A673 (cell line): ENCODE measurements around the gene MEGF6. TPM values are rescaled to one million over a fixed set of nuclear protein-coding genes. Genes with fewer than 3 reads are reported as not detected.

Experiments
- BruUV-seq: library from RNA; stranded (reverse); fragments of 400-500 nt; replicated peaks from 2 replicates; lab custom pipeline; 2021; lab: Mats Ljungman, UMichigan
- CTCF ChIA-PET: fragments of 300-600 bp; sonication (Branson Sonifier 250); formaldehyde crosslinking; loops from one replicate; lab custom pipeline; 2022; ENCODE audit warnings: antibody characterized with exemption; lab: Charles Lee
- POLR2A ChIA-PET: fragments of 300-600 bp; sonication (Branson Sonifier 250); formaldehyde crosslinking; loops from one replicate; lab custom pipeline; 2022; ENCODE audit warnings: antibody characterized with exemption; ENCODE audit not compliant: low non-redundant PET; lab: Charles Lee
- DNase-seq: peaks from one replicate; pipeline ENCODE4 v3.0.0-alpha.2; 2015; ENCODE audit warnings: low spot score
- H3K27ac ChIP-seq: fragments of 200-600 bp; sonication (generic); 2 replicates; pipeline ENCODE4 v1.5.1; 2016; ENCODE audit warnings: mixed run types, low read depth, mild to moderate bottlenecking, mixed read lengths, antibody characterized with exemption, low read length; ENCODE audit not compliant: poor library complexity, severe bottlenecking
- H3K27me3 ChIP-seq: fragments of 200-600 bp; sonication (generic); replicated peaks from 2 replicates; pipeline ENCODE4 v1.6.1; 2017; ENCODE audit warnings: mixed run types, low read depth, mild to moderate bottlenecking, mixed read lengths, antibody characterized with exemption, low read length; ENCODE audit not compliant: insufficient read depth, poor library complexity
- H3K36me3 ChIP-seq: fragments of 200-600 bp; sonication (generic); 2 replicates; pipeline ENCODE4 v1.6.1; 2016; ENCODE audit warnings: mixed run types, mild to moderate bottlenecking, mixed read lengths, antibody characterized with exemption, low read length; ENCODE audit not compliant: insufficient read depth, poor library complexity, severe bottlenecking
- H3K4me1 ChIP-seq: fragments of 200-600 bp; sonication (generic); 2 replicates; pipeline ENCODE4 v1.6.1; 2017; ENCODE audit warnings: mixed run types, mild to moderate bottlenecking, mixed read lengths, antibody characterized with exemption, low read length; ENCODE audit not compliant: insufficient read depth, poor library complexity, severe bottlenecking
- H3K4me3 ChIP-seq: fragments of 200-600 bp; sonication (generic); 2 replicates; pipeline ENCODE4 v1.5.1; 2016; ENCODE audit warnings: low read depth, mixed run types, mild to moderate bottlenecking, mixed read lengths, low read length; ENCODE audit not compliant: poor library complexity, severe bottlenecking
- H3K9me3 ChIP-seq: fragments of 200-600 bp; sonication (generic); 2 replicates; pipeline ENCODE4 v1.6.1; 2016; ENCODE audit warnings: mixed run types, low read depth, mild to moderate bottlenecking, mixed read lengths, antibody characterized with exemption, low read length; ENCODE audit not compliant: poor library complexity, severe bottlenecking
- EZH2 ChIP-seq: fragments of 200-600 bp; sonication (generic); IDR thresholded peaks from 2 replicates; pipeline ENCODE4 v1.6.1; 2017; ENCODE audit warnings: borderline replicate concordance, low read depth, mild to moderate bottlenecking, mixed read lengths, antibody characterized with exemption, low read length; ENCODE audit not compliant: poor library complexity, severe bottlenecking
- intact Hi-C: fragments of 100-400 bp; cut with micrococcal nuclease; formaldehyde crosslinking; loops from one replicate; pipeline ENCODE4 v1.10.0; 2022; ENCODE audit not compliant: unreplicated experiment
- total RNA-seq: library from RNA; stranded (reverse); gene quantifications from 2 replicates; pipeline ENCODE4 v1.2.3, GENCODE V29; 2021
- TF ChIP-seq, protein P1 (sequence below): fragments of 300-800, 200-600 bp; sonication (generic); conservative IDR thresholded peaks from 2 replicates; pipeline ENCODE4 v1.5.1; 2017; ENCODE audit warnings: low read depth, mild to moderate bottlenecking, antibody characterized with exemption, low read length, moderate library complexity, mixed read lengths

The MEGF6 gene
- total RNA-seq, 1 experiment from 2014 or later = 2.8 TPM

DNA sequence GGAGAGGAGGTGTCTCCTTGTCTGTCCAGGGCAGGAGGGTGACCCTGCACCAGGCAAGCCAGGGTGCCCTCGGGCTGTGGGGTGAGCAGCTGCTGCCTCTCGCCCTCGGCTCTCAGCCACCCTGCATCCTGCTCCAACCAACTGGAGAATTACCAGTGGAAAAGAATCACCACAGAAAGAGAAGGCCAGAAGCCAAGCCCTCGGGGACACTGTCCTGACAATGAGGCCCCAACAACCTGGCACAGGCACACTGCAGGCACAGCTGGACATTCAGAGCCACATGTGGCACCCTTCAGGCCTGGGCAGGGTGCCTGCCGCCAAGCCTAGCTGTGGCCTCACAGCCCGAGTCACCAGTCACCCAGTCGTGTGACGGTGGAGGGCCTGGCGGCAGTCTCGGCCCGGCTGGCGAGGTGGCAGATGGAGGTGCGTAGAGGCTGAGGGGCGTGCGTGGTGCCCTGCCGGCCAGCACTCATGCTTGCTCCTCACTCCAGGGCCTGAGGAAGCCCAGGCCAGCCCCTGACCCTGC, 12.0 kb downstream of the MEGF6 start:
- H3K4me1 ChIP-seq = no peaks in the 10 kb centered on the region
- no peak overlapping the region for H3K27ac ChIP-seq
- H3K9me3 ChIP-seq = no peaks in the 10 kb centered on the region
- no peak for TF ChIP-seq EZH2
- TF ChIP-seq, protein P1, sequence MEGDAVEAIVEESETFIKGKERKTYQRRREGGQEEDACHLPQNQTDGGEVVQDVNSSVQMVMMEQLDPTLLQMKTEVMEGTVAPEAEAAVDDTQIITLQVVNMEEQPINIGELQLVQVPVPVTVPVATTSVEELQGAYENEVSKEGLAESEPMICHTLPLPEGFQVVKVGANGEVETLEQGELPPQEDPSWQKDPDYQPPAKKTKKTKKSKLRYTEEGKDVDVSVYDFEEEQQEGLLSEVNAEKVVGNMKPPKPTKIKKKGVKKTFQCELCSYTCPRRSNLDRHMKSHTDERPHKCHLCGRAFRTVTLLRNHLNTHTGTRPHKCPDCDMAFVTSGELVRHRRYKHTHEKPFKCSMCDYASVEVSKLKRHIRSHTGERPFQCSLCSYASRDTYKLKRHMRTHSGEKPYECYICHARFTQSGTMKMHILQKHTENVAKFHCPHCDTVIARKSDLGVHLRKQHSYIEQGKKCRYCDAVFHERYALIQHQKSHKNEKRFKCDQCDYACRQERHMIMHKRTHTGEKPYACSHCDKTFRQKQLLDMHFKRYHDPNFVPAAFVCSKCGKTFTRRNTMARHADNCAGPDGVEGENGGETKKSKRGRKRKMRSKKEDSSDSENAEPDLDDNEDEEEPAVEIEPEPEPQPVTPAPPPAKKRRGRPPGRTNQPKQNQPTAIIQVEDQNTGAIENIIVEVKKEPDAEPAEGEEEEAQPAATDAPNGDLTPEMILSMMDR = no peak
- CTCF ChIA-PET = no interaction called here
- H3K27me3 ChIP-seq = no peaks in the 10 kb centered on the region
- DNase-seq = no peak
- no TSS peak for BruUV-seq
- no peaks in the 10 kb centered on the region for H3K36me3 ChIP-seq
- no peak overlapping the region for H3K4me3 ChIP-seq
- intact Hi-C loops = no loop called here
- POLR2A ChIA-PET = no interaction called here

- Histone ChIP-seq H3K4me1 (peaks cover 2% of the 10 kb centered on the region), H3K27ac (no peak overlapping the region), H3K4me3 (no peak overlapping the region), H3K36me3 (no peaks in the 10 kb centered on the region), H3K9me3 (no peaks in the 10 kb centered on the region), H3K27me3 (no peaks in the 10 kb centered on the region)
- DNase-seq = no peak
- BruUV-seq = no TSS peak
- POLR2A ChIA-PET = no interaction called here
- intact Hi-C loops = no loop called here
- no peak for TF ChIP-seq EZH2
- TF ChIP-seq, protein P1 = no peak
- CTCF ChIA-PET = interaction anchor here (0.6 kb wide), 1 partner anchor 146 kb away, joined by 5 read pairs; no protein-coding TSS in a partner anchor
Observed at GRCh38 chr1:3598522-3599285, 12.6 kb downstream of the MEGF6 start.

DNA sequence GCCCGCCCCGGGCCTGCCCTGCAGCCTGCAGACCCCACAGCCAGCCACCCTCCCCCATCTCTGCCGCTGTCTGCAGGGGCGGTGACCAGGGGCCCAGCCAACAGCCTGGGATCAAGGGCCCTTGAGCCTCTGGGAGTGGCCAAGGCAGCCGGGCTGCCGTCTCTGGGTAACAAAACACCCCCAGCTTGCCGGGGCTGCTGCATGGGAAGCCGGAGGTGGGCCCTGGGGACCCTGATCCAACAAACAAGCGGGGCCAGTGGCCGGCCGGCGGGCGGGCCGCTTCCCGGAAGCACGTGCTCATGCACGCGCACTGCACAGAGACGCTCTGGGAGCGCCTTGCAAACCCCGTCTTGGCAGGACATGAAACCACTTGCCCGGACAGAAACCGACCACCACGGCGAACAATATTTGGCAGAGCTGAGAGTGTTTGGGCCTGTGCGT, 13.2 kb downstream of the MEGF6 start:
- intact Hi-C loops = no loop called here

More for the DNA sequence above, 13.2 kb downstream of the MEGF6 start:
- Histone ChIP-seq H3K27ac (no peak overlapping the region), H3K4me1 (peaks cover 6% of the 10 kb centered on the region), H3K9me3 (no peaks in the 10 kb centered on the region), H3K36me3 (no peaks in the 10 kb centered on the region), H3K27me3 (no peaks in the 10 kb centered on the region), H3K4me3 (no peak overlapping the region)
- BruUV-seq = no TSS peak
- POLR2A ChIA-PET = no interaction called here
- CTCF ChIA-PET = no interaction called here
- no peak for DNase-seq
- no peak for TF ChIP-seq EZH2
- TF ChIP-seq, protein P1 = no peak
